Omental fat pad (tissue), 4 donors: Measurements from ENCODE around the gene PEX5L. TPM values are rescaled to one million over a fixed set of nuclear protein-coding genes. Genes with fewer than 3 reads are reported as not detected.
"Not testable (repeated sequence)": the region's sequence is repeated elsewhere in the genome, so short reads cannot be mapped to it uniquely, and the experiment has no call there.

Experiments
- ATAC-seq: fragments of 150-250 bp; one replicate; pipeline ENCODE4 v1.9.1; 2016; ENCODE audit warnings: mild to moderate bottlenecking, moderate library complexity; ENCODE audit not compliant: low FRiP score
- DNase-seq: peaks from one replicate; pipeline ENCODE4 v3.0.0-alpha.2; 2019; ENCODE audit warnings: low spot score
- total RNA-seq, 4 donors: library from RNA; depleted of rRNA; stranded (reverse); fragments of >200 nt; gene quantifications; one replicate each; pipeline ENCODE4 v1.1.0, GENCODE V29; 2016
- TF ChIP-seq, protein P1 (sequence below), 3 donors: fragments of 450-650 bp; IDR thresholded peaks; one replicate each; pipeline ENCODE4 v1.5.1; 2016 to 2017; ENCODE audit warnings: antibody characterized with exemption in 3 of 3, mild to moderate bottlenecking in 3 of 3, moderate library complexity in 2 of 3

PEX5L gene
- total RNA-seq, 4 donors from 2014 or later: 0.72 to 6.3 (median 1.1) TPM; not detected in 1

DNA sequence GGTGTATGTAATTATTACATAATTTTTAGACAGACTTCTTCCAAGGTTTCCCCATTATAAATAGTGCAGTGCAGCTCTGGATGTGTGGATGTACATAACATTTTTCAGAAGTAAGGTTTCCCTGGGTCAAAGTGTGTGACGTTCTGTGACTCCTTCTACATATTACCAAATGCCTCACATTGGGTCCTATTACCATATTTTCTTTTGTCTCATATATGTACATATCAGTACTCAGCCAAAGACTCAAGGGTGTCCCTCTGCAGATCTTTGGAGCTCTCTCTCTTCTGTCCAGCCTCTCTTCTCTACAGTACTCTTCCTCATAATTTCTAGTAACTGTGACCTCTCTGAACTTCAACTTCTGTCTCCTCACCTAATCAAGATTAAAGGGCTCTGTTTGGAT, 31.3 kb upstream of the PEX5L start:
- no peak for DNase-seq
- TF ChIP-seq, protein P1, sequence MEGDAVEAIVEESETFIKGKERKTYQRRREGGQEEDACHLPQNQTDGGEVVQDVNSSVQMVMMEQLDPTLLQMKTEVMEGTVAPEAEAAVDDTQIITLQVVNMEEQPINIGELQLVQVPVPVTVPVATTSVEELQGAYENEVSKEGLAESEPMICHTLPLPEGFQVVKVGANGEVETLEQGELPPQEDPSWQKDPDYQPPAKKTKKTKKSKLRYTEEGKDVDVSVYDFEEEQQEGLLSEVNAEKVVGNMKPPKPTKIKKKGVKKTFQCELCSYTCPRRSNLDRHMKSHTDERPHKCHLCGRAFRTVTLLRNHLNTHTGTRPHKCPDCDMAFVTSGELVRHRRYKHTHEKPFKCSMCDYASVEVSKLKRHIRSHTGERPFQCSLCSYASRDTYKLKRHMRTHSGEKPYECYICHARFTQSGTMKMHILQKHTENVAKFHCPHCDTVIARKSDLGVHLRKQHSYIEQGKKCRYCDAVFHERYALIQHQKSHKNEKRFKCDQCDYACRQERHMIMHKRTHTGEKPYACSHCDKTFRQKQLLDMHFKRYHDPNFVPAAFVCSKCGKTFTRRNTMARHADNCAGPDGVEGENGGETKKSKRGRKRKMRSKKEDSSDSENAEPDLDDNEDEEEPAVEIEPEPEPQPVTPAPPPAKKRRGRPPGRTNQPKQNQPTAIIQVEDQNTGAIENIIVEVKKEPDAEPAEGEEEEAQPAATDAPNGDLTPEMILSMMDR (IDR thresholded peaks at IDR 0.05): no peak
- ATAC-seq: no peak

DNA sequence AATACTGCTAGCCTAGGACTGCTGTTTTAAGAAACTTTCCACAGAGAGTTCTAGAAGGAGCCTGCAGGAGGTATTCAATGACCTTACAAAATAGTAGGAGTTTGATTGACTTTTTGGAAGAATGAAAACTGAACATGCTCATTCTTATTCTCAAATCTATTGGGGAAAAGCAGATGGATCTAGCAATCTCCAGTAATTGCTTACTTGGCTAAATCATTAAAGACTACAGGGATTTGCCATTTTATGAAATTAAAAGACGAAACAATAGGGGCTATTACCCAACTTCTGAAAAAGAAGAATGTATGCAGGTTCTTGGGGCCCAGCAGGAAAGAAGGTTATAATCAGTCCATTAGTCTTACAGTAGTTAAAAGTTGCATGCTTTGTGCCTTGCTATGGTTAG, 29.9 kb upstream of the PEX5L start:
- no peak for DNase-seq
- no peak for ATAC-seq
- TF ChIP-seq, protein P1 (IDR thresholded peaks at IDR 0.05): no peak

DNA sequence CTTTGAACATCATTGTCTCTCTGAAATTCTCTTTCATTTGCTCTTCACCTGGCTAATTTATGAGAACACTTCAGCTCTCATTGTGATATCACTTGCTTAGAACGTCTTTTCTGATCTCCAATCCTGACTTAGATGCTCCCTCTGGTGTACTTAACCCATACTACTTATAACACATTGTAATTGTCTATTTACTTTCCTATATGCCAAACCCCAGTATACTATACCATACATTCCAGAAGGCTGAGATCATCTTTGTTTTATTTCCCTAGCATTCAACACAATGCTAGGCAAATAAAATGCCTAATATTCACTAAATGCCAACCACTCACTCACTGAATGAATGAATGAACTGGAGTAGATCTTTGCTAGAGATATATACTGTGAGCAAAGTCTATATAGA, 27.0 kb upstream of the PEX5L start:
- TF ChIP-seq, protein P1 (IDR thresholded peaks at IDR 0.05): no peak
- ATAC-seq: no peak

DNA sequence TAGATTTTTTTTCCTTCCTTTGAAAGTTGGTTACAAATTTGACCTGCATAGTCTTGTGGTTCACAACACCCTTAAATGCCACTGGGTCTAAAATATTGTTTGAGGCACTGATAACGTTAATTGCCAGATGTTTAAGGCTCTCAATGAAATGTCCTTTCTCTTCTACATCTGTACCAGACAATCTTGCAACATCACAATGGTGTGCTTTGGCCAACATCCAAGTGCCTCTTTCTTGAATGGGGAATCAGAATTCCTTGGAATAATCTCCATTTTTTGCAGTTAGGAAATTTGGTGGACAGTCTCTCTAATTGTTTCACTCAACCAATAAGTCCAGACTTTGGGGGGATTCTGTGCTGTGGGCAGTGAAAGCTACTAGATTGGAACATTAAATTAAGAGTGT, 26.0 kb upstream of the PEX5L start:
- DNase-seq (no peak), ATAC-seq (no peak)
- TF ChIP-seq, protein P1 (IDR thresholded peaks at IDR 0.05): no peak

More for the DNA sequence above, 27.0 kb upstream of the PEX5L start:
- no peak for DNase-seq

DNA sequence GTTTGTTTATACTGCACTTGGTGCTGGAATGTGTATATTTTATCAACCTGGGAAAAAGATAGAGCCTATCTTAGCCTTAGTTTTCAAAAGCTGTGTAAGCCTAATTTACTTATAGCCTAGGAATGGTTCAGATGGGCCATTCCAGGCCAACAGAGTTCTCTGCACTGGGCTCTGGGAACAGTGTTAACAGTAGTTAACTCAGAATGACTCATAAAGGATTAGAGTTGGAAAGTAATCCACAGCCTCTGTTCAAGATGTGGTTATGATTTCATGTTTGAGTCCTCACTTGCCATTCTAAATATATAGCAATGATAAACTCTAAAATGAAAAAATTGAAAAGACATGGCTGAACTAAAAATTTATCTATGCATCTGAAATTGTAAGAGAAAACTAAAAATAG, 22.6 kb upstream of the PEX5L start:
- DNase-seq: no peak
- no peak for ATAC-seq
- TF ChIP-seq, protein P1 (IDR thresholded peaks at IDR 0.05): no peak

DNA sequence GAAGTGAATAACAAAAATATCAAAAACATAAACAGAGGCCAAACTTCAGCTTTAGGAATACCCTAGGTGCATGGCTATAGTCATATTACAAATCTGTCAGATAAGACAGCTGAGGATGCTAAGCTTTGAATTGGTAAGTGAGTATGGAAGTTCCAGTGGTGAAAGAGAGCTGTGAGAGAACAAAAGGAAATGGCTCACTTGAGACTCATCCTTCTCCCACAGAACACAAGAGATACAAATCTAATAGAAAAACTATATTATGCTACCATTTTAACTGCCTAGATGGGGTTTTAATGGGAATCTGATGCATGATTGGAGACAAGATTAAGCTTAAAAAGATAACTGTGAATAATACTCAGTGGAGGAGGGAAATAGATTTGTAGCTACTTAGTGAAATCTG, 21.5 kb upstream of the PEX5L start:
- no peak for DNase-seq

DNA sequence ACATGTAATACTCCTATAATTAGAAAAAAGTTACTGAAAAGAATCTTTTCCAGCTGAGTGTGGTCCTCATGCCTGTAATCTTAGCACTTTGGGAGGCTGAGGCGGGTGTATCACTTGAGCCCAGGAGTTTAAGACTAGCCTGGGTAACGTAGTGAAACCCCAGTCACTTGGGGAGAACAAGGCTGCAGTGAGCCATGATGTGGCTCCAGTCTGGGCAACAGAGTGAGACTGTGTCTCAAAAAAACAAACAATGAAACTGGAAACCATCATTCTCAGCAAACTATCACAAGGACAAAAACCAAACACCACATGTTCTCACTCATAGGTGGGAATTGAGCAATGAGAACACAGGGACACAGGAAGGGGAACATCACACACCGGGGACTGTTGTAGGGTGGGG, 18.9 kb upstream of the PEX5L start:
- DNase-seq, ATAC-seq: not testable (repeated sequence)

More for the DNA sequence above, 21.5 kb upstream of the PEX5L start:
- TF ChIP-seq, protein P1 (IDR thresholded peaks at IDR 0.05): no peak
- ATAC-seq: no peak

DNA sequence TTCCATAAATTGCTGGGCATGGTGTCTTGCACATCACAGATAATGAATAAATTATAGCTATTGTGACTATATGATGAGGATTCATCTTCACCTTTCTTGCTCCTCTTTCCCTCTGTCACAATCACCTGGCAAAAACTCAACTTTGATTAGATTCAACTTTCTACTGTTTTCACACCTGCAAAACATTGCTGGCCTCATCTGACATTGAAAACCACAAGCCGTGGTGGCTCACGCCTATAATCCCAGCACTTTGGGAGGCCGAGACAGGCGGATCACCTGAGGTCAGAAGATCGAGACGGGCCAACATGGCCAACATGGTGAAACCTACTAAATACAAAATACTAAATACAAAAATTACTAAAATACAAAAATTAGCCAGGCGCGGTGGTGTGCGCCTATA, 12.7 kb upstream of the PEX5L start:
- DNase-seq: no peak
- TF ChIP-seq, protein P1 (IDR thresholded peaks at IDR 0.05): no peak
- no peak for ATAC-seq
